WTC11 (cell line): ENCODE results near the gene SSR1.

Experiments
- FOXK1 ChIP-seq: sonication (generic); formaldehyde crosslinking; IDR thresholded peaks from 2 replicates; pipeline ENCODE4 v1.8.0; 2022; ENCODE audit warnings: mild to moderate bottlenecking, moderate library complexity, missing genetic modification reagents
- JAZF1 ChIP-seq: fragments of 250-450 bp; sonication (Bioruptor Pico); IDR thresholded peaks from 2 replicates; pipeline ENCODE4 v1.9.0; 2021; ENCODE audit warnings: moderate library complexity, mild to moderate bottlenecking, inconsistent platforms
- JUN ChIP-seq: sonication (generic); formaldehyde crosslinking; IDR thresholded peaks from 2 replicates; pipeline ENCODE4 v1.8.0; 2023; ENCODE audit warnings: mild to moderate bottlenecking, missing genetic modification reagents
- NFATC4 ChIP-seq: fragments of 250-450 bp; sonication (Bioruptor Pico); IDR thresholded peaks from 2 replicates; pipeline ENCODE4 v1.9.0; 2021; ENCODE audit warnings: mild to moderate bottlenecking
- NR1H2 ChIP-seq: sonication (generic); formaldehyde crosslinking; IDR thresholded peaks from 2 replicates; pipeline ENCODE4 v1.9.0; 2021; ENCODE audit warnings: mild to moderate bottlenecking, moderate library complexity, missing genetic modification reagents
- NR2C2 ChIP-seq: sonication (generic); formaldehyde crosslinking; IDR thresholded peaks from 2 replicates; pipeline ENCODE4 v1.8.0; 2022; ENCODE audit warnings: mild to moderate bottlenecking, missing genetic modification reagents
- ZNF263 ChIP-seq: sonication (generic); formaldehyde crosslinking; IDR thresholded peaks from 2 replicates; pipeline ENCODE4 v1.8.1; 2022; ENCODE audit warnings: low read depth, mild to moderate bottlenecking, moderate library complexity, missing genetic modification reagents
- TF ChIP-seq, protein P1 (sequence below): fragments of 200-600 bp; IDR thresholded peaks from 2 replicates; pipeline ENCODE4 v1.8.0; 2022; ENCODE audit warnings: antibody characterized with exemption
- TF ChIP-seq, protein P2 (sequence below): sonication (generic); formaldehyde crosslinking; IDR thresholded peaks from 2 replicates; pipeline ENCODE4 v1.8.0; 2022; ENCODE audit warnings: missing genetic modification reagents
- TF ChIP-seq, protein P3 (sequence below): sonication (generic); formaldehyde crosslinking; IDR thresholded peaks from 2 replicates; pipeline ENCODE4 v1.8.1; 2022; ENCODE audit warnings: low read depth, mild to moderate bottlenecking, moderate library complexity, missing genetic modification reagents, borderline replicate concordance
- TF ChIP-seq, protein P4 (sequence below): sonication (generic); formaldehyde crosslinking; IDR thresholded peaks from 2 replicates; pipeline ENCODE4 v1.8.1; 2023; ENCODE audit warnings: mild to moderate bottlenecking, missing genetic modification reagents, borderline replicate concordance

DNA sequence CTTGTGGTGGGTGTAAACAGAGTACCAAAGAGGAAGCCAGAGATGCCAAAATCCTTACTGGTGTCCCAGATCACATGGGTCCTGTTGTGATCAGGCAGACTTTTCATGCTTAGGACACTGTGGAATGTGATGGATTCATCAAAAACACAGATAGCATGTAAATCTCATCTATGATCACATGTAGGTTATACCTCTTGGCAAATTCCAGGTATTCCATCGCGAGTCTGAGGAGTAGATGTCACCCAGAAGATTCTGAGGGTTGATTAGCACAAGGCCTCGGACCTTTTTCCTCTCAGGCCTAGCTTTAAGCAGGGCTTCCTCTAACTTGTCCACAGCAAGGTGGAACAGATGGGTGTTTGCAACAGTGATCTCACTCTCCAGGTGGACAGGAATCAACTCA lies 28.3 kb upstream of the SSR1 start:
- TF ChIP-seq NR1H2 (no peak), ZNF263 (CRISPR knock-in tag) (no peak), FOXK1 (CRISPR knock-in tag) (no peak), JUN (CRISPR knock-in tag) (no peak), NR2C2 (CRISPR knock-in tag) (no peak), JAZF1 (CRISPR knock-in tag) (no peak), NFATC4 (CRISPR knock-in tag) (no peak)
- TF ChIP-seq, protein P1, sequence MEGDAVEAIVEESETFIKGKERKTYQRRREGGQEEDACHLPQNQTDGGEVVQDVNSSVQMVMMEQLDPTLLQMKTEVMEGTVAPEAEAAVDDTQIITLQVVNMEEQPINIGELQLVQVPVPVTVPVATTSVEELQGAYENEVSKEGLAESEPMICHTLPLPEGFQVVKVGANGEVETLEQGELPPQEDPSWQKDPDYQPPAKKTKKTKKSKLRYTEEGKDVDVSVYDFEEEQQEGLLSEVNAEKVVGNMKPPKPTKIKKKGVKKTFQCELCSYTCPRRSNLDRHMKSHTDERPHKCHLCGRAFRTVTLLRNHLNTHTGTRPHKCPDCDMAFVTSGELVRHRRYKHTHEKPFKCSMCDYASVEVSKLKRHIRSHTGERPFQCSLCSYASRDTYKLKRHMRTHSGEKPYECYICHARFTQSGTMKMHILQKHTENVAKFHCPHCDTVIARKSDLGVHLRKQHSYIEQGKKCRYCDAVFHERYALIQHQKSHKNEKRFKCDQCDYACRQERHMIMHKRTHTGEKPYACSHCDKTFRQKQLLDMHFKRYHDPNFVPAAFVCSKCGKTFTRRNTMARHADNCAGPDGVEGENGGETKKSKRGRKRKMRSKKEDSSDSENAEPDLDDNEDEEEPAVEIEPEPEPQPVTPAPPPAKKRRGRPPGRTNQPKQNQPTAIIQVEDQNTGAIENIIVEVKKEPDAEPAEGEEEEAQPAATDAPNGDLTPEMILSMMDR: no peak
- TF ChIP-seq, protein P2, sequence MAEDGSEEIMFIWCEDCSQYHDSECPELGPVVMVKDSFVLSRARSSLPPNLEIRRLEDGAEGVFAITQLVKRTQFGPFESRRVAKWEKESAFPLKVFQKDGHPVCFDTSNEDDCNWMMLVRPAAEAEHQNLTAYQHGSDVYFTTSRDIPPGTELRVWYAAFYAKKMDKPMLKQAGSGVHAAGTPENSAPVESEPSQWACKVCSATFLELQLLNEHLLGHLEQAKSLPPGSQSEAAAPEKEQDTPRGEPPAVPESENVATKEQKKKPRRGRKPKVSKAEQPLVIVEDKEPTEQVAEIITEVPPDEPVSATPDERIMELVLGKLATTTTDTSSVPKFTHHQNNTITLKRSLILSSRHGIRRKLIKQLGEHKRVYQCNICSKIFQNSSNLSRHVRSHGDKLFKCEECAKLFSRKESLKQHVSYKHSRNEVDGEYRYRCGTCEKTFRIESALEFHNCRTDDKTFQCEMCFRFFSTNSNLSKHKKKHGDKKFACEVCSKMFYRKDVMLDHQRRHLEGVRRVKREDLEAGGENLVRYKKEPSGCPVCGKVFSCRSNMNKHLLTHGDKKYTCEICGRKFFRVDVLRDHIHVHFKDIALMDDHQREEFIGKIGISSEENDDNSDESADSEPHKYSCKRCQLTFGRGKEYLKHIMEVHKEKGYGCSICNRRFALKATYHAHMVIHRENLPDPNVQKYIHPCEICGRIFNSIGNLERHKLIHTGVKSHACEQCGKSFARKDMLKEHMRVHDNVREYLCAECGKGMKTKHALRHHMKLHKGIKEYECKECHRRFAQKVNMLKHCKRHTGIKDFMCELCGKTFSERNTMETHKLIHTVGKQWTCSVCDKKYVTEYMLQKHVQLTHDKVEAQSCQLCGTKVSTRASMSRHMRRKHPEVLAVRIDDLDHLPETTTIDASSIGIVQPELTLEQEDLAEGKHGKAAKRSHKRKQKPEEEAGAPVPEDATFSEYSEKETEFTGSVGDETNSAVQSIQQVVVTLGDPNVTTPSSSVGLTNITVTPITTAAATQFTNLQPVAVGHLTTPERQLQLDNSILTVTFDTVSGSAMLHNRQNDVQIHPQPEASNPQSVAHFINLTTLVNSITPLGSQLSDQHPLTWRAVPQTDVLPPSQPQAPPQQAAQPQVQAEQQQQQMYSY: no peak
- TF ChIP-seq, protein P3, sequence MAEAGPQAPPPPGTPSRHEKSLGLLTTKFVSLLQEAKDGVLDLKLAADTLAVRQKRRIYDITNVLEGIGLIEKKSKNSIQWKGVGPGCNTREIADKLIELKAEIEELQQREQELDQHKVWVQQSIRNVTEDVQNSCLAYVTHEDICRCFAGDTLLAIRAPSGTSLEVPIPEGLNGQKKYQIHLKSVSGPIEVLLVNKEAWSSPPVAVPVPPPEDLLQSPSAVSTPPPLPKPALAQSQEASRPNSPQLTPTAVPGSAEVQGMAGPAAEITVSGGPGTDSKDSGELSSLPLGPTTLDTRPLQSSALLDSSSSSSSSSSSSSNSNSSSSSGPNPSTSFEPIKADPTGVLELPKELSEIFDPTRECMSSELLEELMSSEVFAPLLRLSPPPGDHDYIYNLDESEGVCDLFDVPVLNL: no peak
- TF ChIP-seq, protein P4, sequence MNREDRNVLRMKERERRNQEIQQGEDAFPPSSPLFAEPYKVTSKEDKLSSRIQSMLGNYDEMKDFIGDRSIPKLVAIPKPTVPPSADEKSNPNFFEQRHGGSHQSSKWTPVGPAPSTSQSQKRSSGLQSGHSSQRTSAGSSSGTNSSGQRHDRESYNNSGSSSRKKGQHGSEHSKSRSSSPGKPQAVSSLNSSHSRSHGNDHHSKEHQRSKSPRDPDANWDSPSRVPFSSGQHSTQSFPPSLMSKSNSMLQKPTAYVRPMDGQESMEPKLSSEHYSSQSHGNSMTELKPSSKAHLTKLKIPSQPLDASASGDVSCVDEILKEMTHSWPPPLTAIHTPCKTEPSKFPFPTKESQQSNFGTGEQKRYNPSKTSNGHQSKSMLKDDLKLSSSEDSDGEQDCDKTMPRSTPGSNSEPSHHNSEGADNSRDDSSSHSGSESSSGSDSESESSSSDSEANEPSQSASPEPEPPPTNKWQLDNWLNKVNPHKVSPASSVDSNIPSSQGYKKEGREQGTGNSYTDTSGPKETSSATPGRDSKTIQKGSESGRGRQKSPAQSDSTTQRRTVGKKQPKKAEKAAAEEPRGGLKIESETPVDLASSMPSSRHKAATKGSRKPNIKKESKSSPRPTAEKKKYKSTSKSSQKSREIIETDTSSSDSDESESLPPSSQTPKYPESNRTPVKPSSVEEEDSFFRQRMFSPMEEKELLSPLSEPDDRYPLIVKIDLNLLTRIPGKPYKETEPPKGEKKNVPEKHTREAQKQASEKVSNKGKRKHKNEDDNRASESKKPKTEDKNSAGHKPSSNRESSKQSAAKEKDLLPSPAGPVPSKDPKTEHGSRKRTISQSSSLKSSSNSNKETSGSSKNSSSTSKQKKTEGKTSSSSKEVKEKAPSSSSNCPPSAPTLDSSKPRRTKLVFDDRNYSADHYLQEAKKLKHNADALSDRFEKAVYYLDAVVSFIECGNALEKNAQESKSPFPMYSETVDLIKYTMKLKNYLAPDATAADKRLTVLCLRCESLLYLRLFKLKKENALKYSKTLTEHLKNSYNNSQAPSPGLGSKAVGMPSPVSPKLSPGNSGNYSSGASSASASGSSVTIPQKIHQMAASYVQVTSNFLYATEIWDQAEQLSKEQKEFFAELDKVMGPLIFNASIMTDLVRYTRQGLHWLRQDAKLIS (CRISPR knock-in tag): no peak
